GM21825 (cell line): ENCODE data around the gene TMEM40.
A peak's percentile ranks its signal among the peaks of the same experiment; 100 is the strongest.
"Not testable (repeated sequence)": the region's sequence is repeated elsewhere in the genome, so short reads cannot be mapped to it uniquely, and the experiment has no call there.

Source experiments
- ATAC-seq: cut with Tn5 transposase; IDR thresholded peaks from one replicate; pipeline ENCODE4 v1.9.1; 2021; ENCODE audit warnings: mild to moderate bottlenecking, moderate library complexity; ENCODE audit not compliant: unreplicated experiment

Gene TMEM40

DNA sequence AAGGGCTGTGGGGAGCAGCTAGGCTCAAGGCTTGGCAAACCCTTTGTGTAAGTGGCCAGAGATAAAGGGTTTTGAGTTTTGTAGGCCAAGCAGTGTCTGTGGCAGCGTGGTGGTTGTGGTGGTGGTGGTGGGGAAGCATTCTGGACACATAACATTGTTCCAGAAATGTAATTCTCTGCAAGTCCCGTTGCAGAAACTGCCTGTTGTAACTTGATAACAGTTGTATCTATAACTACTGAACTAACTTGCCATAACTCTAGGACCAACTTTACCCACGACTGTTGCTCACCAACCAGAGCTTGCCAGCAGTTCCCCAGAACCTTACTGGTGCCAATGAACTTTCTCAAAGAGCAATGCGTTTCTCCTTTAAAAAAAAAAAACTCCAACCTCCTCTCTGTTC is 18.1 kb upstream of the TMEM40 start:
- ATAC-seq: no peak

DNA sequence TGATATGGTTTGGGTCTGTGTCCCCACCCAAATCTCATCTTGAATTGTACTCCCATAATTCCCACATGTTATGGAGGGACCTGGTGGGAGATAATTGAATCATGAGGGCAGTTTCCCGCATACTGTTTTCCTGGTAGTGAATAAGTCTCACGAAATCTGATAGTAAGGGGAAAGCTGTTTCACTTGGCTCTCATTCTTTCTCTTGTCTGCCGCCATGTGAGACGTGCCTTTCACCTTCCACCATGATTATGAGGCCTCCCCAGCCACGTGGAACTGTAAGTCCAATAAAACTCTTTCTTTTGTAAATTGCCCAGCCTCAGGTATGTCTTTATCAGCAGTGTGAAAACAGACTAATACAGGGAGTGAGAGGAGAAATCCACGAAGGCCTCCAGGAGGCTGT is 16.9 kb upstream of the TMEM40 start:
- not testable (repeated sequence) for ATAC-seq

DNA sequence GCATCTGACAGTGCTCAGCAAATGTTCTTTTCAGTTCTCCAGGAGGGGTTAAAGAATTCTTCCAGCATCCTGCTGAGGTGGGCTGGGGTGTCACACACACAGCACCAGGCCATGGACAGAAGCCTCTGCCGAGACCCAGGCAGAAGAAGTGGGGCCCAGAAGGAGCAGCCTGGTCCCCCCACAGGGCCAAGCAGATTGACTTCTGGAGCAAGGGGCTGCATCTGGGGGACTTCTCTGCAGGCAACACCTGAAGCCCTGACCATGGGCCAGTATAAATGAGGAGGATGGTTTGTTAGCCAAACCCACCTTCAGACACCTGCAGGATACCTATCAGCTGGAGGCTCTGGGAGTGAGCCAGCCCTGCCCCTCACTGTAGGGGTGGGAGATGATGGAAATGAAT is 16.2 kb upstream of the TMEM40 start:
- ATAC-seq: no peak

DNA sequence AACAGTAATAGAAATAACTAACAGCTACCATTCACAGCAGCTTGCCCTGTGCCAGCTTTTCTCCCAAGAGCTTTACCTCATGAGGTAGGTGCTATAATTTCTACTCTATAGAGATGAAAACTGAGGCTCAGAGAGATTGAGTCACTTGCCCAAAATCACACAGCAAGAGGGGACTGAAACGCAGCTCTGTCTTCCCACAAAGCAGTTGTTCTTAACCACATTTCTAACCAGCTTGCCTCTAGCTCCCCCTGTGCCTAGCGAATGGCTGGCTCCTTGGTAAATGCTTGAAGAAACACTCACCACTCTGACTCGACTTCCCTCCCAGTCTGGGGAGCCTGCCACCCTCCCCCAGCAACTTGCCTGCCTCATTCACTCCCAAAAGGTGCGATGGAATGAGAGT is 15.6 kb upstream of the TMEM40 start:
- ATAC-seq: no peak

DNA sequence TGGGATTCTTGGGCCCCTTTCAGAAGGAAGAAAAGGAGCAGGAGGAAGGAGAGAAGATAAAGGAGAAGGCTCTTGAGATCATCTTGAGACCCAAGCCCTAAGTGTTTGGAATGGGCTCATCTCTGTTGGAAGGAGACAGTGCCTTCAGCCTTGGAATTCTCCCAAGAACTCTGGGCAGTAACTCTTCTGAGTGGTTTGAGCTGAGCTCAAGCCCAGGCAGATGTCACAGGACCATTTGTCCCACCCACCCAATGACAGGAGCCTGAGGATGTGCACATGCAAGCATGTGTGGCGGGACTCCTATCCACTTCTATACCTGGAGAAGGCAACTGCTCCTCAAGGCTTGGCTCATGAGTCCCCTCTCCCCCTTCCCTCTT is 14.6 kb upstream of the TMEM40 start:
- ATAC-seq: no peak

DNA sequence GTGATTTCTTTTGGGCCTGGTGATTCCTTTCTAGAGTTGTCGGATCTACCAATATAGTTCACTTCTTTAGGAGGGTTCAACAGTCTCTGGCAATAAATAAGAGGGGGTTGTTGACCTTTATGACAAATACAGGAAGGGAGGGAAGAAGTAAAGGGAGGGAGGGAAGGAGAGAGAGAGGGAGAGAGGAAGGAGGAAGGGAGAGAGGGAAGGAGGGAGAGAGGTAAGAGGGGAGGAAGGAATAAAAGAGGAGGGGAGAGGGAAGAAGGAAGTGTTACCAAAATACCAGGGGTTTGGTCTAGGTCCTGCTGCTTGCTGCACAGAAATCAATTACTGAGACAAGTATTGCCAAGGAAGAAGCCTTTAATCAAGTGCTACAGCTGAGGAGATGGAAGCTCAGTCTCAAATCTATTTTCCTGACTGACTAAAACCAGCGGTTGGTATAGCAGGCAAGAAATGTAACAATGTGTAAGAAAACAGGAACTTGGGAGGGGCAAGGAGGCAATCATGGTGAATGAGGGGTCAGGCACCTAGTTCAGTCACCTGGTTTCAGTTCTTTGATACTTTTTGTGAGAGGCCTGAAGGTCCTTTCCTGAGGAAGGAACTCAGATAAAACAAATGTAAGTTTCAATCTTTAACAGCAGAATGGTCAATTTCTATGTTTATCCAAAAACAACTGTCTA is 14.1 kb upstream of the TMEM40 start:
- no peak for ATAC-seq

DNA sequence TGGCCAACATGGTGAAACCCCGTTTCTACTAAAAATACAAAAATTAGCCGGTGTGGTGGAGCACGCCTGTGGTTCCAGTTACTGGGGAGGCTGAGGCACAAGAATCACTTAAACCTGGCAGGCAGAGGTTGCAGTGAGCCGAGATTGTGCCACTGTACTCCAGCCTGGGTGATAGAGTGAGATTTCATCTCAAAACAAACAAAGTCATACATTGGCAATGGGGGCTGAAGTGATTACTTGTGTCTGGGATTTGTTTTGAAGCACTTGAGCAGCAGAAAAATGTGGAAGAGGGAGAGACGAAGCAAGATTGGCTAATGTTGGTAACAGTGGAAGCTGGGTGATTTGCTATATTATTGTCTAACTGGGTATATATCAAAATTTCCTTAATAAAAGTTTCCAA is 13.4 kb upstream of the TMEM40 start:
- ATAC-seq: no peak

DNA sequence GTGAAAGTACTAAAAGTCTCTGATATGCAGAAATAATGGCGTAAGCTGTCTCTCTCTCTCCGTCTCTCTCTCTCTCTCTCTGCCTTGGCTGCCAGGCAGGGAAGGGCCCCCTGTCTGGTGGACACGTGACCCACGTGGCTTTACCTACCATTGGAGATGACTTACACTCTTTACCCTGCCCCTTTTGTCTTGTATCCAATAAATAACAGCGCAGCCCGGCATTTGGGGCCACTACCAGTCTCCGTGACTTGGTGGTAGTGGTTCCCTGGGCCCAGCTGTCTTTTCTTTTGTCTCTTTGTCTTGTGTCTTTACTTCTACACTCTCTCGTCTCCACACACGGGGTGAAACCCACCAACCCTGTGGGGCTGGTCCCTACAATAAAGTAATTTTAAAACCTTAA is 12.2 kb upstream of the TMEM40 start:
- ATAC-seq: no peak

DNA sequence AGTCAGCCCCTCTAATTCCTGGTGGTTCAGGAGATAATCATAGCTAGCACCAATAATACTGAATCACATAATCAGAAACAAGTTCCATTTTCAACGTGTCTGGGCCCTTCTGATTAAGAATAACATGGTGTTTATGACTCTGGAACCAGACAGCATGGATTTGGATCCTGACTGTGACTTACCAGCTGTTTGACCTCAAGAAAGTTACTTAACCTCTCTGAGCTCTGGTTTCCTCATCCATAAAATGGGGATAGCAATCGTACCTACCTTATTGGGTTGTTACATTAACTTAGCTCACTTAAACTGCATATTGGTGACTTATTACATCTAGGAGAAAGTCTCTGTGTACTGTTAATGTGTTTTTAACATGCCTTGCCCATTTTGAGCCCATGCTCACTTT is 10.7 kb upstream of the TMEM40 start:
- no peak for ATAC-seq

DNA sequence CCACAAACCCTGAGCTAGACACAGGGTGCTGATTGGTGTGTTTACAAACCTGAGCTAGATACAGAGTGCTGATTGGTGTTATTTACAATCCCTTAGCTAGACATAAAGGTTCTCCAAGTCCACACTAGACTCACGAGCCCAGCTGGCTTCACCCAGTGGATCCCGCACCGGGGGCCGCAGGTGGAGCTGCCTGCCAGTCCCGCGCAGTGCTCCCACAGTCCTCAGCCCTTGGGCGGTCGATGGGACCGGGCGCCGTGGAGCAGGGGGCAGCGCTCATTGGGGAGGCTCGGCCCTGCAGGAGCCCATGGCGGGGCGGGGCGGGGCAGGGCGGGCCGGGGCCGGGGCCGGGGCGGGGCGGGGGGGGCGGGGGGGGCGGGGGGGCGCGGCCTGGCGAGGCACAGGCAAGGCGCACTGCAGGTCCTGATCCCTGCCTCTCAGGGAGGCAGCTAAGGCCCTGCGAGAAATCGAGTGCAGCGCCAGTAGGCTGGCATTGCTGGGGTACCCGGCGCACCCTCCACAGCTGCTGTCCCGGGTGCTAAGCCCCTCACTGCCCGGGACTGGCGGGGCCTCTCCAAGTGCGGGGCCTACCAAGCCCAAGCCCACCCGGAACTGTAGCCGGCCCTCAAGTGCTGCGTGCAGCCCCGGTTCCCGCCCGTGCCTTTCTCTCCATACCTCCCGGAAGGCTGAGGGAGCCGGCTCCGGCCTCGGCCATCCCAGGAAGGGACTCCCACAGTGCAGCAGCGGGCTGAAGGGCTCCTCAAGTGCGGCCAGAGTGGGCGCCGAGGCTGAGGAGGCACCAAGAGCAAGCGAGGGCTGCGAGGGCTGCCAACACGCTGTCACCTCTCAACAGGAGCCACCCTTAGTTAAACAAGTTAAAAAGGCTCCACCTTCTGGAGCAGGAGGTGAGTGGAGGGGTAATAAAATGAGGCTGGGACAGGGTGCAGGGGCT is 9.8 kb upstream of the TMEM40 start:
- ATAC-seq: no peak

DNA sequence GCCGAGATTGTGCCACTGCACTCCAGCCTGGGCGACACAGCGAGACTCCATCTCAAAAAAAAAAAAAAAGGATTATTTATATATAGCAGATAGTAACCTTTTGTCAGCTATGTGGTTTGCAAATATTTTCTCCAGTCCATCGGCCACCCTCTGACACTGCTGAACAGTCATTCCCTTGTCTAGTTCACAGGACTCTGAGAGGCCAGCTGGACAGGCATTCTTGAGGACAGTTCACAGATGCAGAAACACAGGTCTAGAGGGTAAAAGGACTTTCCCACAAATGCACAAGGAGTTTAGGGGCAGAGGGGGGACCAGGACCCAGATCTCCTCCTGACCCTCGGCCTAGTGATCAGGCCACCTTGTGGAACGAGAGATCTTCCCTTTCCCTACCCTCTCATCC is 7.5 kb upstream of the TMEM40 start:
- no peak for ATAC-seq

DNA sequence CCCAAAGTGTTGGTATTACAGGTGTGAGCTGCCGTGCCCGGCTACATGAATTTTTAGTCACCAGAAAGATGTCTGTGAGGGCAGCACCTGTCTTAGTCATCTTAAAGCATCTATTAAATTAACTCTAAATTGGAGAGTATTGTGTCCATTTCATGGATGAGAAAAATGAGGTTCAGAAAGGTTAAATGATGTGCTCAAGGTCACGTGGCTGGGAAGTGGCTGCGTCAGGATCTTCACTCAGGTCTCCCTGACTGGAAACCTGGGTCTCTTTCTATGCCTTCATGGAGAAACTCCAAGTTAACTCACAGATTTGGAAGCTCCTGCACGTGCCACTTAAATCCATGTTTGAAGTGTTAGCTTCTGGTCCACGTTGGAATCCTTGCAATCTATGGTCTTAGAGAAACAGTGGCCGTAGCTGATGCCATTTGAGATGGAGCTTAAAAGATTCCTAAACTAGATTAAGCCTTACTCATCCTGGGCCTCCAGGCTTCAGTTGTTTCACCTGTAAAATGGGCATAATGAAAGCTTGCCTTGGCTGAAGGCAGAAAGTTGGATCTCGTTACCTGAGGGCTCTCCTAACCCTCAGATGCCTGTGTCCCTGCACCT is 5.2 kb upstream of the TMEM40 start:
- no peak for ATAC-seq

DNA sequence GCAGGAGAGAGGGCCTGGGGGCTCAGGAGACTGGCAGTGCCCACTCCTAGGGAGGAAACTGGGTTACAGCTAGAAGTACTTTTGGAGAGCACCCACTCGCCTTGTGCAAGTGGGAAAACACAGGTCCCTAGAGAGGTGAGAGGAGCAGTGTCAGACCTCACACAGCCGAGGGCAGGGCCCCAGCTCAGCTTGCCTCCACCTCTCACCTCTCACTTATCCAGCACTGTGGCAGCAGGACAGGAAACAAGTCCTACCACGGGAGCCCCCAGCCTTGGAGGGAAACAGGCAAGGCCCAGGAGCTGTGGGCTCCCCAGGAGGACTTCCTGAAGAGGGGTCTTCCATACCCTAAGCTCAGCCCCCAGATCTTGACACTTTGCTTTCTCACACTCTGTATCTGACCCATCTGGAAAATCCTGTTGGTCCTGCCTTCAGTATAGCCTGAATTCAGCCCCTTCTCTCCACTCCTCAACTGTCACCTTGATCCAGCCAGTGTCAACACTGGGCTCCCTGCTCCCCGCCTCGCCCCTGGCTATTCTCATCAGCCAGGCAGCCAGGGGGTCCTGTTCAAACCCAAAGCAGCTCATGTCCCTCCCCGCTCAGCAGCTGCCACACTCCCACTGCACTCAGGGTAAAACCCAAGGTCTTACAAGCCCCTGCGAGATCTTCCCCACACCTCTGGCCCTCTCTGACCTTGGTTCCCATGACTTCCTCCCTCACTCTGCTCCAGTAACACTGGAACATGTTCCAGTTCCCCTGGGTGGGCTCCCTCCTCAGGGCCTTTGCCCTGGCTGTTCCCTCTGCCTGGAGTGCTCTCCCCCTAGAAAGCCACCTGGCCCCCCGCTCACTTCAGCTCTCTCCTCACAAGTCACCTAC is 870 bp upstream of the TMEM40 start:
- ATAC-seq: no peak

DNA sequence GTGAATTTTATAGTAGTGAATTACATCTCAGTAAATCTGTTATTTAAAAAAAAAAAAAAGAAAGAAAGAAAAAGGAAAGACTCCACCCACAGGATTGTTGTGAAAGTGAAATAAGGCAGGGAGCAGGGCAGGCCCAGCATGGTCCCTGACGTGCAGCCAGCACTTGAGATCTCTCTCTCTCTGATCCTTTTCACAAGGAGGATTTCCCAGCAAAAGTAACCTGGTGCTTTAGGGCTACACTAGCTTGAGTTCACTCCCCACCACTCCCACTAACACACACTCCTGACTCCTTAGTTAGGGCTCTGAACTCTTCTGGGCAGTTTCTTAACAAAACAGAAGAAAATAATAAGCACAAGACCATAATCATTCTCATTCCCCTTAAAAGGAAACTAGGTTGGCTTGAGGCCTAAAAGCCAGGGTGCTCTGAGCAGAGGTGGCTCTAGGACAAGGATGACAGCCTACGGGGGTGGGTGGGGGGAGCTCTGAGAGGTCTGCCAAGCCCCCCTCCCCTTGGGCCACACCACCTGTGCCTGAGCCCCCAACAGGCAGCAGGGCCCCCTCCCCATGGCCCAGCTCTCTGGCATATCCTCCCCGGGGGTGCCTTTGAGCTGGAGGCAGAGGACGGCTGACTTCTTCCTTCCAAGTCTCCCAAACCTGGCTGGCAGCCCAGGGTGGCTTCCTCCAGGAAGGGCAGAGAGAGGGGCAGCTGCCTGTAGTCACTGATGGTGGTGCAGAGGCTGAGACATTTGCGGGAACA is 856 bp downstream of the TMEM40 start:
- ATAC-seq: no peak

DNA sequence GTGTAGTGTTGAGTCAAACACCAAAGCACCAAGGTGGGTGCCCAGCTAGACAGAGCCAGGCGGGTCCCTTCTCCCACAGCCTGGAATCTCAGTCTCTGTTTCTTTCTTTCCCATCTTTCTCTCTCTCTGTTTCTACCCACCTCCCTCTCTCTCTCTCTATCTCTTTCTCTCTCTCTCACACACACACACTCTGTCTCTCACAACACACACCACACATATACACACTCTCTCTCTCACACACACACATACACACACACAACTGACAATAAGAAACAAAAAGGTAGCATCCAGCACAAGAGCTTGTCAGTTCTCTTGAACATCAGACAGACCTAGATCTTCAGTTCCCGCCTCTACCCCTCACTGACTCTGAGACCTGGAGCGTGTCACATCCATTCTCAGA is 2.4 kb downstream of the TMEM40 start:
- no peak for ATAC-seq

DNA sequence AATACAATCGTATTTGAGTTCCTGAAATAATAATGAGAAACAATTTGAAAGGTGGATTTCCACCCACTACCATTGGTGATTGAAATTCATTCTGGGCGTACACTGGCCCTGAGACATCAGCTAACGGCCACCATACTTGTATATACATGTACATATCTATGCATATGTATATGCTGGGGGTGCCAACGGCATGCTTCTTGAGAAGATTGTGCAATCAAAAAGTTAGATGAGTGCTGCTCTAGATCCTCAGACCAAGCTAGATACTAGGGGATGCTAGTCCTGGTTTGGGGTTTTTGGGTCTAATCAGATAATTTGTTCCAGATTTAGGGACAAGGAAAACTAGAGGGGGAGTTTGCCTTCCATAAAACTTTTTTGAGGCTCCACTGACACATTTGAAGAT is 2.9 kb downstream of the TMEM40 start:
- no peak for ATAC-seq

DNA sequence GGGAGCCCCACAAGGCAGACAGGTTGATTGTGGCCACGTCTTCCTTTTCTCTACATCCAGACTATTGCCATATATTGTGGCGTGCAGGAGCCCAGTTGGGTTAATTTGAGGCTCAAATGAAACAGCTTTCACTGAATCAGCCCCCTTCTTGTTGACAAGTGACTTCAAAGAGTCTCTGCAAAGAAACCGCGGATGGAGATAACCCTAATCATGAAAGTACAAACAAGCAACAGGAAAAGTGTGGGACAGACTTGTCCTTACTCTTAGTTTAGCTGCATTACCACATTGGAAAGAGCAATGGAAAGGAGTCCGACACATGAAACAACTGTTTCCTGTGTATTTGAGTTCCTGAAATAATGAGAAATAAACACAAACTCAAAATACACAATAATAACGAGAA is 3.3 kb downstream of the TMEM40 start:
- ATAC-seq: no peak

DNA sequence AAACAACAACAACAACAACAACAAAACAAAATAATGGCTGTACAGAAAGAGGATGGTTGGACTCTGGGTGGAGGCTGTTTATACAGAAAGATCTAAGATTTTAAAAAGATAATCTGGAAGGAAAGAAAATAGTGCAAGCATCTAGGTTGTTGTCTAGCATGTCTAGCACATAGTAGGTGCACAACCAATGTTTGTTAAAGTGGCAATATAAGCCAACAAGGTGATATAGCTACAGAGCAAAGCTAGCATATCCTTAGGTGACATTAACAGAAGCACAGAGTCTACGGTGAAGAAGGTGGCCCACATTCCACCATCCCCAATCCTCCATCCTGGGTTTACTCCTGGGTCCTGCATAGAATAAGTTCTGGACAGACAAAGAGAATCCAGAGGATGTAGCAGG is 4.7 kb downstream of the TMEM40 start:
- ATAC-seq: no peak

DNA sequence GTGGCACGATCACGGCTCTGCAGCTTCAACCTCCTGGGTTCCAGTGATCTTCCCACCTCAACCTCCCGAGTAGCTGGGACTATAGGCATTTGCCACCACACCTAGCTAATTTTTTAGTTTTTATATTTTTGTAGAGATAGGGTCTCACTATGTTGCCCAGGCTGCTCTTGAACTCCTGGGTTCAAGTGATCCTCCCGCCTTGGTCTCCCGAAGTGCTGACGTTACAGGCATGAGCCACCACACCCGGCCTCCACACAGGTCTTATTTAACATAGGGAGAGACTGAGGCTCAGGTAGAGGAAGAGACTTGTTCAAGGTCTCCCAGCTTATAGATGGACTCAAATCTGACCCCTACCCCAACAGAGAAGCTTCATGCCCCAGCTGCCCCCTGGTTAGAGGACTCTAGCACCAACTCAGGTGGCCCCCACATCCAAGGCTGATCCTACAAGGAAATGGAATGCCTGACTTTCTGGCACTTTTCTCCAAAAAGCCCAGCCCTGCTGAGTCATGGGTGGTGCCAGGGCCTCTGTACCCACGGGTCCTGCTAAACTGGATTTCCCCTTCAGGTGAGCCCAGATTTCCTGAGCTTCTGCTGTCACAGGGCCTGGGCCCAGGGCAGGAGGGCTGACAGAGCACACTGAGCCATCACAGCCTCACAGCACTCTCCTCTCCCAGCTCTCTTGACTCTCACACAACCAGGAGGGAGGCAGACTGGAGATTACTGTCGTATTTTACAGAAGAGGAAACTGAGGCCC is 5.6 kb downstream of the TMEM40 start:
- ATAC-seq: no peak

DNA sequence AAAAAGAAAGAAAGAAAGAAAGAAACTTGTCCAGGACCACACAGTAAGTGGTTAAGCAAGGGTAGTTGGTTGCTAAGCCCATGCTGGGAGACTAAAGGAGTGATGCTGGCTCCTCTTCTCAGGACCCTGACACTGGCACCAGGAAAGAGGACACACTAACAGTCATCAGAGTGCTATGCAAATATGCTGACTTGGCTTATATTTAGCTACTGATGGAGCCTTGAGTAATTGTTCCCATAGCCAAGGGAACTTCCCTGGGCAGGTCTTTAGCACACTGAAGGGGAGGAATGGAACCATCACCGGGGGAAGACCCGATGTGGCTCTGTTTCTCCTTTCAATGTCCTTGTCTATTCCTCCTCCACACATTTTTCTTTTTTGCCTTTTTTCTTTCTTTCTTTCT is 6.2 kb downstream of the TMEM40 start:
- peak; percentile 50 for ATAC-seq
